Spleen (tissue), 7 donors: ENCODE results near the gene HOXA10.

ENCODE experiments used
- POLR2A ChIP-seq, 3 donors: fragments of 450-650 bp; IDR thresholded peaks; one replicate each; pipeline ENCODE4 v1.5.1; 2017; ENCODE audit warnings: antibody characterized with exemption in 3 of 3, mild to moderate bottlenecking in 1 of 3
- POLR2AphosphoS5 ChIP-seq, 3 donors: sonication (generic); formaldehyde crosslinking; IDR thresholded peaks; one replicate each; pipeline ENCODE4 v1.5.1; 2017; ENCODE audit warnings: antibody characterized with exemption in 3 of 3
- TF ChIP-seq, protein P1 (sequence below), 11 experiments: fragments of 200-600 bp in 7 of 11; fragments of 450-650 bp in 4 of 11; sonication (generic) in 4 of 11; IDR thresholded peaks in 8 of 11; conservative IDR thresholded peaks in 3 of 11; 1 replicate in 7 of 11; 2 replicates in 4 of 11; pipeline versions ENCODE4 v1.4.0 to v1.8.0; 2016 to 2021; ENCODE audit warnings: antibody characterized with exemption in 11 of 11, inconsistent platforms in 4 of 11, mild to moderate bottlenecking in 1 of 11
- donor health status: DM: no; HTN: no; CAD: no; lungs with moderate emphysema.
- donor health status: DM: no; HTN: no; CAD: no.
- donor health status: DM: no; HTN: no; CAD: no.

DNA sequence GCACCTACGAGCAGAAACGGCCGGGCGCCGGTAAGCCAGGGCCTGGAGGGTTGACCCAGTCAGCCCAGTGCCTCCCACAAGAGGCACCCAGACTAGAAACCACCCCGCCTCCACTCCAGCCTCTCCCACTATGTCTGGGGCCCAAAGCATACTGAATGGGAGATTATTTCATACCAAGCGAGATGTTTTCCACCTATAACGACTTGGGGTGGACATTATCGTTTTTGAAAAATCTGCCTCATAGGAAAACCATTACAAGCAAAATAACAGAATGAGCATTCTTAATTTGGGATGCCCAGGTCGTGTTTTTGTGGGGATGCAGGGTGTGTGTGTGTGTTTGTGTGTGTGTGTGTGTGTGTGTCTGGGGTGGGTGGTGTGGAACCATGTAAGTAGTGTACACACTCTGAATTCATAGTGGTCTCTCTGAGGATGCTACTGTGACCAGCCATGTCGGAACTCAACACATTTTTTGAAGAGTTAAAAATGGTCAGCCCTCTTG, 28.2 kb downstream of the HOXA10 start:
- TF ChIP-seq, protein P1, sequence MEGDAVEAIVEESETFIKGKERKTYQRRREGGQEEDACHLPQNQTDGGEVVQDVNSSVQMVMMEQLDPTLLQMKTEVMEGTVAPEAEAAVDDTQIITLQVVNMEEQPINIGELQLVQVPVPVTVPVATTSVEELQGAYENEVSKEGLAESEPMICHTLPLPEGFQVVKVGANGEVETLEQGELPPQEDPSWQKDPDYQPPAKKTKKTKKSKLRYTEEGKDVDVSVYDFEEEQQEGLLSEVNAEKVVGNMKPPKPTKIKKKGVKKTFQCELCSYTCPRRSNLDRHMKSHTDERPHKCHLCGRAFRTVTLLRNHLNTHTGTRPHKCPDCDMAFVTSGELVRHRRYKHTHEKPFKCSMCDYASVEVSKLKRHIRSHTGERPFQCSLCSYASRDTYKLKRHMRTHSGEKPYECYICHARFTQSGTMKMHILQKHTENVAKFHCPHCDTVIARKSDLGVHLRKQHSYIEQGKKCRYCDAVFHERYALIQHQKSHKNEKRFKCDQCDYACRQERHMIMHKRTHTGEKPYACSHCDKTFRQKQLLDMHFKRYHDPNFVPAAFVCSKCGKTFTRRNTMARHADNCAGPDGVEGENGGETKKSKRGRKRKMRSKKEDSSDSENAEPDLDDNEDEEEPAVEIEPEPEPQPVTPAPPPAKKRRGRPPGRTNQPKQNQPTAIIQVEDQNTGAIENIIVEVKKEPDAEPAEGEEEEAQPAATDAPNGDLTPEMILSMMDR (IDR thresholded peaks at IDR 0.05 in 8 of 11, conservative IDR thresholded peaks at IDR 0.05 in 3 of 11) = no peak
- TF ChIP-seq POLR2AphosphoS5 (IDR thresholded peaks at IDR 0.05) (no peak), POLR2A (IDR thresholded peaks at IDR 0.05) (no peak)
